GM12875 (cell line): Measurements from ENCODE around the gene ARVCF.
A peak's percentile ranks its signal among the peaks of the same experiment; 100 is the strongest.

Source experiments
- H3K4me3 ChIP-seq: one replicate; pipeline ENCODE4 v1.5.1; 2011; ENCODE audit warnings: low read depth, low read length, control low read depth
- CTCF ChIP-seq: IDR thresholded peaks from 2 replicates; pipeline ENCODE4 v1.5.1; 2011; ENCODE audit warnings: low read depth, mild to moderate bottlenecking, control low read depth, inconsistent platforms, low read length, moderate library complexity, borderline replicate concordance; ENCODE audit not compliant: insufficient read depth

ARVCF gene

GRCh38 chr22:19971276-19972124, 45.1 kb downstream of the ARVCF start:
- no peak overlapping the region for H3K4me3 ChIP-seq
- no peak for TF ChIP-seq CTCF

DNA sequence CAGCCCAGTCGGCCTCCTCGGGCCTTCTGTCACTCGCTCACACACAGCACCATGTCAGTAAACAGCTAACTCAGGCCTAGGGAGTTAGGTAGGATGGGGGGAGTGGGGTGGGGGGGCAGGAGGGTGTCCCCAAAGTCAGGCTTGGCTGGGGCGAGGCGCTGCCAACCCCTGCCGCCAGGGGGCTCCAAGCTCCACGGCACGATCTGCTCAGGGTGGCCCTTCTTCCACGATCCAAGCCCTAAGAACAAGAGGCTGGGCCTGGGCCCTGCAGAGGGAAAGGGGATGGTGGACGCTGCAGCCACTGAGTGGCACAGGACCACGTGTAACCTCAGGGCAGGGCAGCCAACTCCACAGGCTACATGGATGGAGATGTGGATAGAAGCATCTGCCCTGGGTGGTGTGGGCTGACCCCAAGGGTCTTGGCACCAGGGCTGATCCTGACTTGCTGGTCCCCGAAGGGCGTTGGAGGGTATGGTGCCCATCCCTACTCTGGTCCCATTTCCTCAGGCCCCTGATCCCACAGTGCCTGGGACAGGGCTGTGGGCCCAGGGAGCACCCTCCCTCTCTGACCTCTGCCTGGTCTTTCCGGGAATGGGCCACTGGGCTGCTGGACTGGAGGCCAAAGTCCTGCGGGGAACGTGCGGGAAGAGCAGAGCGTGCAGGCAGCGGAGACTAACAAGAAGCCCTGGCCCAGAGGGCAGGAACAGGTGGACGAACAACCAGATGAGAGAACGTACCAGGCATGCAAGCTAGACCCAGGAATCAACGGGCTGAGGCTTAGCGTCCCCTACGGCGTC, 45.9 kb downstream of the ARVCF start:
- no peak overlapping the region for H3K4me3 ChIP-seq
- TF ChIP-seq CTCF = peak; percentile 99

DNA sequence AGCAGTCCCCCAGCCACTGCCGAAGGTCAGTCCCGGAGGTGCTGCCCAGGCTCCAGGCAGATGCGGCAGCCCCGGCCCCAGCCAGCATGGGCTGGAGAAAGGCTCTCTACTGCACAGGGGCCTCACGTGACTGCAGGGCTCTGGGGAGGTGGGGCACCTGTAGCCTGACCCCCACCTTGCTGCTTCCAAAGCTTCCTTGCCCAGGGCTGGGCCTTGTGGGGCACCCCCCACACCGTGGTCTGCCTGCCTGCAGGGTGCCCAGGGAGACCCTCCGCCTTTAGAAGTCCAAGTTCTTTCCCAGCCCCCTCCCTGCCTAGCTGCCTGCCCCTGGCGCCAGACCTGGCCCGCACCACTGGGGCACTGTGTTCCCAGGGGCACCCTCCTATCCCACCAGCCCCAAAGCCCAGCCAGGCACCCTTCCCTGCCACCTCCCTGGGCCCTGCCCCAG, 46.6 kb downstream of the ARVCF start:
- no peak overlapping the region for H3K4me3 ChIP-seq
- no peak for TF ChIP-seq CTCF

- no peak overlapping the region for H3K4me3 ChIP-seq
- no peak for TF ChIP-seq CTCF
These were observed 47.3 kb downstream of the ARVCF start for GRCh38 chr22:19969141-19969928.

- no peak for TF ChIP-seq CTCF
- H3K4me3 ChIP-seq = no peak overlapping the region
These were observed 48.2 kb downstream of the ARVCF start for GRCh38 chr22:19968450-19968891.

GRCh38 chr22:19967850-19968449, 48.7 kb downstream of the ARVCF start:
- no peak for TF ChIP-seq CTCF
- no peak overlapping the region for H3K4me3 ChIP-seq
